HG03103 (cell line): ENCODE measurements around the gene PCDH8.

Experiments used
- ATAC-seq: cut with Tn5 transposase; IDR thresholded peaks from one replicate; pipeline ENCODE4 v1.9.1; 2021; ENCODE audit warnings: low read depth; ENCODE audit not compliant: unreplicated experiment

Gene PCDH8, protein sequence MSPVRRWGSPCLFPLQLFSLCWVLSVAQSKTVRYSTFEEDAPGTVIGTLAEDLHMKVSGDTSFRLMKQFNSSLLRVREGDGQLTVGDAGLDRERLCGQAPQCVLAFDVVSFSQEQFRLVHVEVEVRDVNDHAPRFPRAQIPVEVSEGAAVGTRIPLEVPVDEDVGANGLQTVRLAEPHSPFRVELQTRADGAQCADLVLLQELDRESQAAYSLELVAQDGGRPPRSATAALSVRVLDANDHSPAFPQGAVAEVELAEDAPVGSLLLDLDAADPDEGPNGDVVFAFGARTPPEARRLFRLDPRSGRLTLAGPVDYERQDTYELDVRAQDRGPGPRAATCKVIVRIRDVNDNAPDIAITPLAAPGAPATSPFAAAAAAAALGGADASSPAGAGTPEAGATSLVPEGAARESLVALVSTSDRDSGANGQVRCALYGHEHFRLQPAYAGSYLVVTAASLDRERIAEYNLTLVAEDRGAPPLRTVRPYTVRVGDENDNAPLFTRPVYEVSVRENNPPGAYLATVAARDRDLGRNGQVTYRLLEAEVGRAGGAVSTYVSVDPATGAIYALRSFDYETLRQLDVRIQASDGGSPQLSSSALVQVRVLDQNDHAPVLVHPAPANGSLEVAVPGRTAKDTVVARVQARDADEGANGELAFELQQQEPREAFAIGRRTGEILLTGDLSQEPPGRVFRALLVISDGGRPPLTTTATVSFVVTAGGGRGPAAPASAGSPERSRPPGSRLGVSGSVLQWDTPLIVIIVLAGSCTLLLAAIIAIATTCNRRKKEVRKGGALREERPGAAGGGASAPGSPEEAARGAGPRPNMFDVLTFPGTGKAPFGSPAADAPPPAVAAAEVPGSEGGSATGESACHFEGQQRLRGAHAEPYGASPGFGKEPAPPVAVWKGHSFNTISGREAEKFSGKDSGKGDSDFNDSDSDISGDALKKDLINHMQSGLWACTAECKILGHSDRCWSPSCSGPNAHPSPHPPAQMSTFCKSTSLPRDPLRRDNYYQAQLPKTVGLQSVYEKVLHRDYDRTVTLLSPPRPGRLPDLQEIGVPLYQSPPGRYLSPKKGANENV

DNA sequence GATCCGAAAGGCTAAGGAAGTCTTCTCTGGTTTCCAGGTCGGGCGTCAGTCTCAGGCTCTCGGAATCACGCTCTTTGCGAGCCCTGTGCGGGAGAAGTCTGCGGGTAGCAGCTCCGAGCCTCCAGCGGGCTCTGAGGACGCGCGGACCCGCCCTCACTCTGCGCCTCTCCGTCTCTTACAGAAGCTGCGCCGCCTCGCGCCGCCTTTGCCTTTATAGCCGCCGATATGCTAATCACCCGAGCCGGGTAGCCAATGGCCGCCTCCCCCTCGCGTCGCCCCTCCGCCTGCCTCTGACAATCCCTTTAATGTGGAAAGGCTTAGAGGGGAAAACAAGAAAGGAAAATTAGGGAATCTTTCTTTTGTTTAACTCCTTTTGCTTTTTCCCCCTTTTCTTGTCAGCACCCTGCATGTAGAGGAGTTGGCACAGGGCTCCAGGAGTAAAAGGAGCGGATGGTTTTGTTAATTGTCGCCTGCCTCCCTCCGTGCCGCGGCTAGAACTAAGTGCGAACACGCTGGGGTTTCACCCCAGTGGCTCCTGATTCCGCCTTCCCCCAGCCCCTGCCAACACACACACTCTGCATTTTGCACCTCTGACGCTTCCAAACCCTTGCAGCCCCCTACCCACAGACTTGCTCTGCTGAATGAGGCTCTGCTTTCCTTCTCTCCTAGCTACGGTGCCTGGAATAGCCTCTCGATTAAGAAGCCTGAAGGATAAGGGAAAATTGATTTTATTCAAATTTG, at the start of gene PCDH8:
TSS of gene PCDH8 (minus strand) at position 186 of the 741 bp plus-strand sequence. CDS start 204 bp downstream, outside the sequence.
- ATAC-seq: no peak

GRCh38 chr13:52896827-52897659, 48.6 kb upstream of the PCDH8 start:
- ATAC-seq: no peak

DNA sequence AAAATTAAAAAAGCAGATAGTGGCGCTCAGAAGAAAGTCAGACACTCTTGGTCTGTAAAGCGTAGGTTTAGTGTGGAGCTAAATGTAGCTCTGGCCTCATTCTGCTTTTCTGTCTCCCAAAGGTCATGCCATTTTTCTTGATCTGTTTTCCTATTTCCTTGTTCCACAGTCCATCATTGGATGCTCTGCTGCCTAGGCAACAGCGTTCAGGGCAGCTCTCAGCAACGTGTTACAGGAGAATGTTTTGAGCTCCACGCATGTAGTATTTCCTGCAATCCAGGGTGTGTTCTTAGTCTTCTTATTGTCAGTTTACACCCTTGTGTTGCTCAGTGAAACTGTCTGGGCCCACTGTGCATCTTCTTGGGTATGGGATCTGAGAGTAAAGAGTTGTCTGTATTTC, 46.0 kb upstream of the PCDH8 start:
- no peak for ATAC-seq

- ATAC-seq: no peak
These were observed 44.5 kb upstream of the PCDH8 start for GRCh38 chr13:52892925-52893324.

DNA sequence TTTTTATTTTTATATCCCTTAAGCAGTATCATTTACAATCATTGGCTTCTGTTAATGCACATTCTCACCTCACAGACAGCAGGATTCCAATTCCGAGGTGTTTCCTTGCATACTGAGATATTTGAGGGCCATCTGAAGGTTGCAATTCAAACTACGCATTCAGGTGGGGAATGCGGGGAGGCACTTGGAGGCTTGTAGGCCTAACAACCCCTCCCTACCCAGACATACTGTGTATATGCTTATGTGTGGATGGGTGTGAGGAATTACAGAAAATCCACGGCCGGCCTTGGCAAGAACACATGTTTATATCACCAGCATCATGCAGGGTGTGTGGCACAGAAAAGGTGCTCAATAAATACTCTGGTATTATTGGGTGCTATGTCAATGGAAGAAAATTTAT, 43.3 kb upstream of the PCDH8 start:
- no peak for ATAC-seq

DNA sequence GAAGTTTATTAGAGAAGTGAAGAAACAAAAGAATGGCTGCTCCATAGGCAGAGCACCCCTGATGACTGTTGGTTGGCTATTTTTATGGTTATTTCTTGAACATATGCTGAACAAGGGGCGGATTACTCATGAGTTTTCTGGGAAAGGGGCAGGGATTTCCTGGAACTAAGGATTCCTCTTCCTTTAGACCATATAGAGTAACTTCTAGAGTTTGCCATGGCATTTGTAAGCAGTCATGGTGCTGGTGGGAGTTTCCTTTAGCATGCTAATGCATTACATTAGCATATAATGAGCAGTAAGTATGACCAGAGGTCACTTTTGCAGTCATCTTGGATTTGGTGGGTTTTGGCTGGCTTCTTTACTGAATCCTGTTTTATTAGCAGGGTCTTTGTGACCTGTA, 38.7 kb upstream of the PCDH8 start:
- no peak for ATAC-seq

GRCh38 chr13:52885141-52885540, 36.7 kb upstream of the PCDH8 start:
- no peak for ATAC-seq

GRCh38 chr13:52884429-52885010, 36.1 kb upstream of the PCDH8 start:
- ATAC-seq: no peak

- no peak for ATAC-seq
These were observed 34.3 kb upstream of the PCDH8 start for GRCh38 chr13:52882785-52883184.

- ATAC-seq: no peak
These were observed 31.7 kb upstream of the PCDH8 start for GRCh38 chr13:52879950-52880741.

GRCh38 chr13:52878831-52879230, 30.4 kb upstream of the PCDH8 start:
- no peak for ATAC-seq

DNA sequence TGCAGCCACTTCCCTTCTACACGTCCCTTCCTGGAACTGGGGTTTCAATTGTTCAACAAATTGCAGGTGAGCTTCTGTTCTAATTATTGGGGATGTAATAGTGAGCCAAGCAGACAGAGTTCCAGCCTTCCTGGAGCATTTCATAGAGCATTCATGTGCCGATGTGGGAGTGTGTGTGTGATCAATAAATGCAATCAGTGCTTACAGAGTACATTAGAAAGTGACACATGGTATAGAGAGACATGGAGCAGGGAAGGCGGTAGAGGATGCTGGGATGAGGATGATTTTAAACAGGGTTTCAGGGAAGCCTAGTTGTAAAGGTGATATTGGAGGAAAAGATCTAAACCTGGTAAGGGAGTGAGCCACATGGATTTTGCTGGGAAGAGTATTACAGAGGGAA, 21.7 kb upstream of the PCDH8 start:
- no peak for ATAC-seq

DNA sequence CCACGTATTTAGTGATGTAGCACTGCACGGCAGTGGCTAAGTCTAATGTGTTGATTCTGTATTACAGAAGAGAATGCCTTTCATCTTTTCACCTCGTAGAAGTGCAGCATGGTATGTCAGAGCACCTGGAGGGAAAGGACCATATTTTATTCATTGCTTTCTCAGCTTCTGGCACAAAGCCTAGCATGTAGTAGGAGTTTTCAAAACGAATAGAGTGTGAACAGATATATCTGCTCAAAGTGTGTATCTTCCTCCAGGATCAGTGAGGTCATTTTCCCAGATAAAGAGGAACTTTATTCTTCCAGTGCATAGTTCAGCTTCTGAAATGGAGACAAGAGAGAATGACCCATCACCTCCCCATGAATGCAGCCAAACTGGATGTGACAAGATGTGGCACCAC, 21.2 kb upstream of the PCDH8 start:
- ATAC-seq: no peak

GRCh38 chr13:52869050-52869449, 20.6 kb upstream of the PCDH8 start:
- ATAC-seq: no peak

- no peak for ATAC-seq
These were observed 19.8 kb upstream of the PCDH8 start for GRCh38 chr13:52868190-52868589.

GRCh38 chr13:52864941-52865340, 16.5 kb upstream of the PCDH8 start:
- ATAC-seq: no peak

DNA sequence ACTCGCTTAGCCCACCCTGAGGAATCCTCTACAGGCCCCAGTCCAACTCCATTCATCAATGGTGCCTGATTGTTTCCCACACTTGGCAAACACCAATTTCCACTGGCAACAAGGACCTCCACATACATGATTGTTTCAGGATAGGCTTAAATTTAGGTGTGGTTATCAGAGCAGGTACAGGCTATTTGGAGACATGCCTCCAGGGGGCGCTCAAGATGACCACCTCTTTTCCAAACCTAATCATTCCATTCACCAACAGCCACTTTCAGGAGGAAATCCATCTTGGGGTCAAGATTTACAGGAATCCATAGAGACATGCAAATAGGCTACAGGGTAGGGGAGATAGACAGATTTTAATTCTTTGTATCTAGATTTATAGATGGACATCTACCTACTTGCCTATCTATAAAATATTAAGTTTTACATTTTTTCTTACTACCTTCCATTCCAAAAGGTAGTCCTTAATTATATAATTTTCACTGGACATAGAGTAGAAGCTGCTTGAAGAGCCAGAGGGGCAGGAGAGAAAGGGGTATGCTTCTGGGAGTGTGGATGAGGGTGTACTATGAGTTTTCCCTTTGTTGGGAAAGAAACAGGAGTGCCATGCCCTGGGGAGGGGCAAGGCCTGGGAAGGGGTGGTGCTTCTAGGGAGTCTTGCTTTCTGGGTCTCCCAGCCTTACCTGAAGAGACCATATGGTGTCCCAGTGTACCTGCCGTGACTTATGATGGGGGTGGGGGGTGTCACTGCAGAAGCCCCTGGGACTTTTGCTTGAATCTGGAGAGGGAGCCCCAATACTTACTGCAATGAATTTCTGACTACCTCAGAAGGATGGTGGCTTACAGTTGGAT, 14.1 kb upstream of the PCDH8 start:
- ATAC-seq: no peak

GRCh38 chr13:52852444-52852843, 4.0 kb upstream of the PCDH8 start:
- no peak for ATAC-seq
